ENCODE measurements around the gene PLPPR1. TPM values are rescaled to one million over a fixed set of nuclear protein-coding genes. Genes with fewer than 3 reads are reported as not detected.

The PLPPR1 gene
- total RNA-seq, 4 donors from 2014 or later, result not detected

- TF ChIP-seq CTCF (IDR thresholded peaks at IDR 0.05), result no peak
- ATAC-seq (ENCODE audit: low FRiP score), result no peak
- DNase-seq (ENCODE audit: low spot score), result no peak
Observed at GRCh38 chr9:101212661-101213060, 184.1 kb downstream of the PLPPR1 start.

- no peak for ATAC-seq (ENCODE audit: low FRiP score)
- no peak for TF ChIP-seq CTCF (IDR thresholded peaks at IDR 0.05)
- no peak for DNase-seq (ENCODE audit: low spot score)
Observed at GRCh38 chr9:101219030-101219429, 190.5 kb downstream of the PLPPR1 start.

GRCh38 chr9:101220341-101220740 lies 191.8 kb downstream of the PLPPR1 start:
- no peak for ATAC-seq (ENCODE audit: low FRiP score)
- TF ChIP-seq CTCF (IDR thresholded peaks at IDR 0.05), result no peak
- no peak for DNase-seq (ENCODE audit: low spot score)

GRCh38 chr9:101225271-101225670 lies 196.7 kb downstream of the PLPPR1 start:
- no peak for ATAC-seq (ENCODE audit: low FRiP score)
- no peak for DNase-seq (ENCODE audit: low spot score)
- no peak for TF ChIP-seq CTCF (IDR thresholded peaks at IDR 0.05)

GRCh38 chr9:101226161-101226560 lies 197.6 kb downstream of the PLPPR1 start:
- no peak for ATAC-seq (ENCODE audit: low FRiP score)
- no peak for DNase-seq (ENCODE audit: low spot score)
- TF ChIP-seq CTCF (IDR thresholded peaks at IDR 0.05), result no peak

GRCh38 chr9:101226803-101227202 lies 198.3 kb downstream of the PLPPR1 start:
- ATAC-seq (ENCODE audit: low FRiP score) (no peak), DNase-seq (ENCODE audit: low spot score) (no peak)
- TF ChIP-seq CTCF (IDR thresholded peaks at IDR 0.05), result no peak

- no peak for ATAC-seq (ENCODE audit: low FRiP score)
- DNase-seq (ENCODE audit: low spot score), result no peak
- TF ChIP-seq CTCF (IDR thresholded peaks at IDR 0.05), result no peak
Observed at GRCh38 chr9:101229606-101230005, 201.1 kb downstream of the PLPPR1 start.
